HG03280 (cell line): ENCODE results near the gene TXNDC2.
"Not testable (repeated sequence)": the region's sequence is repeated elsewhere in the genome, so short reads cannot be mapped to it uniquely, and the experiment has no call there.

ENCODE experiments used
- ATAC-seq: cut with Tn5 transposase; IDR thresholded peaks from one replicate; pipeline ENCODE4 v1.9.1; 2021; ENCODE audit warnings: mild to moderate bottlenecking, moderate library complexity; ENCODE audit not compliant: unreplicated experiment

Gene TXNDC2

DNA sequence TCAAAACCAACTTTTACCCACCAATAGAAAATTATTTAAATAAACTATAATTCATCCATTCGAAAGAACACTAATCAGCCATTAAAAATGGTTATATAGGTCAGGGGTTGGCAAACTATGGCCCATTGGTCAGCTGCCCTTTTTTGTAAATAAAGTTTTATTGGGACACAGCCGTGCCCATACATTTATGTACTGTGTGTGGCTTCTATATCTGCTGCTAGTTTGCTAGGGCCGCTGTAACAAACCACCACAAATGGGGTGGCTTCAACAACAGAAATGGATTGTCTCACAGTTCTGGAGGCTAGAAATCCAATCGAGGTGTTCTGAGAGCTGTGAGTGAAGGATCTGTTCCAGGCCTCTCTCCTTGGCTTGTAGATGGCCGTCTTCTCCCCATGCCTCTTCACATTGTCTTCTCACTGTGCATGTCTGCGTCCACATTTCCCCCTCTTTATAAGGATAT, 7.0 kb upstream of the TXNDC2 start:
- ATAC-seq, result no peak

DNA sequence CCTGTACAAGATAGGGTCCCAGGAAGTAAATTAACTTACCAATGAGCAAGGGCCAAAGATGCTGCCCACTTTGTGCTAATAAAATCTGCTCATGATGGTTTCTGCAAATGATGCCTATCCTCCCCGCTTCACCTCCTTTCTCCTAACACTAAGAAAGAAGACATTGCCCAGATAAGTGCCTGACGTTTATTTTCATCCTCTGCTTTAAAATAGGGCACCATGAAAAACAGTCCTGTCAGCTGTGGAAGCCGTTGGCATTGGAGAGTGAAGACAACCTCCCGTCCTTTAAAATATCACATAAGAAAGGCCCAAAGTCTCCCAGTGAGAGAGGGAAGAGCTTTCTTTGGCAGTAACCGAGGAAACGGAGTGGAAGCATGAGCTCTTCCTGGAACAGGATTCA, 1.7 kb upstream of the TXNDC2 start:
- ATAC-seq, result no peak

GRCh38 chr18:9884532-9885140, 1.1 kb upstream of the TXNDC2 start:
- no peak for ATAC-seq

DNA sequence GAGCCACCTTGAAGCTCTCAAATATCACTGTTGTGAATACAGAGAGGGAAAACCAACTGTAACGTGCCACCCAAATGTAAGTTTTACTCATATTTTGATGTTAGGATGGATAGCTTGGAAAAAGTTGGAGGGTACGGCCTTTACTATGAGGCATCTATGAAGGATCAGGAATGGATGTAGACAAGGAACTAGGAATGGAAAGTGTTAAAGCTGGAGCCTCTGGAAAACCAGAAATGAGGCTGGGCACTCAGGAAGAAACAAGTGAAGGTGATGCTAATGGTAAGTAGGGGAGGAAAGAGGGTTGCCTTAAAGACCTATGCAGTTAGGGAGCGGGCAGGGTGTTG, 204 bp downstream of the TXNDC2 start:
- no peak for ATAC-seq

GRCh38 chr18:9887992-9888391, 2.2 kb downstream of the TXNDC2 start:
- no peak for ATAC-seq

DNA sequence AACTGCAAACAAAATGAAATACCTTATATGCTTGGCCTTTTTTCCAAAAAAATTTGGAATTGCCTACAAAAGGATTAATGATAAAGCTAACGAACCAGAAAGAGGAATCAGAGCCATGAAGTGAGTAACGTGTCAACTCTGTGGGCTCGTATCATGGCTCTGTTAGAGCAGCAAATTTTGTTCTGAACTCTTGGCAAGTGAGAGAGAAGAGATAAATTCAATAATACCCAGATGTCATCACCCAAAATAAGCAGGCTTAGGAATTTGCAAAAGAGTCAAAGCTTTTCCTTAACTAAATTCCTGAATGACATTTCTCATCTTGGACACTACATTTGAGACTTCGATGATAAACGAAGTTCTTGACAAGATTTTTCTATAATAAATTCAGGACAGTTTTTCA, 4.4 kb downstream of the TXNDC2 start:
- no peak for ATAC-seq

- no peak for ATAC-seq
Observed at GRCh38 chr18:9890957-9891356, 5.2 kb downstream of the TXNDC2 start.

DNA sequence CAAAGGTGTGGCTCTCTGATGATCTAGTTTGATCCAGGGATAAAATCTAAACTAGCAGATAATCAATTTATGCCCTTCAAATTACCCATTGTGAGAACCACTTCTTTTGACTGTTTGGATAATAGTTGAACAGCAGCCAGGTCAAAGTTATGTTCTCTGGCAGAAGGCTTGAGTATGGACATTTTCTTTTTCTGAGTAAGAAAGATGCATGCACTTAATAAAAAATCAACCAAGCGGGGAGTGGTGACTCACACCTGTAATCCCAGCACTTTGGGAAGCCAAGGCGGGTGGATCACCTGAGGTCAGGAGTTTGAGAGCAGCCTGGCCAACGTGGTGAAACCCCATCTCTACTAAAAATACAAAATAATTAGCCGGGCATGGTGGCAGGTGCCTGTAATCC, 5.7 kb downstream of the TXNDC2 start:
- ATAC-seq, result not testable (repeated sequence)

DNA sequence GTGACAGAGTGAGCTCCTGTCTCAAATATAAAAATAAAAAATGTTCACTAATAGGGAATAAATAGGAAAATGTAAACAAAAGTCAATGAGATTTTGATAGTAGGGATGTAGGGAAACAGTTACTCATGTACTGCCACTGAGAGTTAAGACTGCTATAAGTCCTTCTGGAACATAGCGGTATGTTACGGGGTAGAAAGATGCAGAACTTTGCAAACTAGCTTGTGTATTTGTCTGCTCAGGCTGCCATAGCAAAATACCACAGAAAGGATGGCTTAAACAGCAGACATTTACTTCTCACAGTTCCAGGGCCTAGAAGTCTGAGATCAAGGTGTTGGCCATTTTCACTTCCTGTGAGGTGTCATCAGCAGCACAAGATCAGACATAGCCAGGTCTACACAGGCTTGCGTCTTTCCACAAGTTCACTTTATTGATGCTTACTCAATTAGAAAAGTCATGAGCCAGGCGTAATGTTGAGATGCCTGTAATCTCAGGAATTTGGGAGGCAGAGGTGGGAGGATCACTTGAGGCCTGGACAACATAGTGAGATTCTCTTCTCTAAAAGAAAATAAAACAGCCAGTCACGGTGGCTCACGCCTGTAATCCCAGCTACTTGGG, 8.8 kb downstream of the TXNDC2 start:
- ATAC-seq, result no peak

- no peak for ATAC-seq
Observed at GRCh38 chr18:9897129-9897528, 11.4 kb downstream of the TXNDC2 start.

GRCh38 chr18:9897787-9898291, 12.1 kb downstream of the TXNDC2 start:
- not testable (repeated sequence) for ATAC-seq

- no peak for ATAC-seq
Observed at GRCh38 chr18:9898792-9899549, 13.2 kb downstream of the TXNDC2 start.

DNA sequence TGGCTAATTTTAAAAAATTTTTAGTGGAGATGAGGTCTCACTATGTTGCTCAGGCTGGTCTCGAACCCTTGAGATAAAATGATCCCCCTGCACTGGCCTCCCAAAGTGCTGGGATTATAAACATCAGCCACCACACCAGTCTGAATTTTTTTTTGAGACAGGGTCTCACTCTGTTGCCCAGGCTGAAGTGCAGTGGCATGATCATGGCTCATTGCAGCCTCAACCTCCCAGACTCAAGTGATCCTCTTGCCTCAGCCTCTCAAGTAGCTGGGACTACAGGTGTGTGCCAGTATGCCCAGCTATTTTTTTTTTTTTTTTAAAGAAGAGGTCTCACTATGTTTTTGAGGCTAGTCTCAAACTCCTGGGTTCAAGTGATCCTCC, 13.8 kb downstream of the TXNDC2 start:
- ATAC-seq, result not testable (repeated sequence)

GRCh38 chr18:9900699-9901098, 14.9 kb downstream of the TXNDC2 start:
- no peak for ATAC-seq

DNA sequence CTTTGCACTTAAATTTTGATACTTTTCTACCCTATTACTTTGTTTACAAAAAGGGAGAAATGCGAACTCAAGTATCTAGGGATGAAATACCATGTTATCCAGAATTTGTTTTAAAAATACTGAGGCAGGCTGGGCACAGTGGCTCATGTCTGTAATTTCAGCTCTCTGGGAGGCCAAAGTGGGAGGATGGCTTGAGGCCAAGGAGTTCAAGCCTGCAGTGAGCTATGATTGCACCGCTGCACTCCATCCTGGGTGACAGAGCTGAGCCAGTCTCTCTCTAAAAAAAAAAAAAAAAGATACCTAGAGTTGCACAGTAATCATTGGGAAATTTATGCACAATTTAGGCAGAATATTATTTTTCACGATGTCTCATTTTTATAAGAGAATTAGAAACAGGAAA, 15.6 kb downstream of the TXNDC2 start:
- ATAC-seq, result no peak

DNA sequence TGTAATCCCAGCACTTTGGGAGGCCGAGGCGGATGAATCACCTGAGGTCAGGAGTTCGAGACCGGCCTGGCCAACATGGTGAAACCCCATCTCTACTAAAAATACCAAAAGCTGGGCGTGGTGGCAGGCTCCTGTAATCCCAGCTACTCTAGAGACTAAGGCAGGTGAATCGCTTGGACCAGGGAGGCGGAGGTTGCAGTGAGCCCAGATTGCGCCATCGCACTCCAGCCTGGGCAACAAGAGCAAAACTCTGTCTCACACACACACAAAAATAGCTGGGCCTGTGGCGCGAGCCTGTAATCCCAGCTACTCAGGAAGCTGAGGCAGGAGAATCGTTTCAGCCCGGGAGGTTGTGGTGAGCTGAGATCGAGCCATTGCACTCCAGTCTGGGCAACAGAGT, 16.5 kb downstream of the TXNDC2 start:
- ATAC-seq, result not testable (repeated sequence)

DNA sequence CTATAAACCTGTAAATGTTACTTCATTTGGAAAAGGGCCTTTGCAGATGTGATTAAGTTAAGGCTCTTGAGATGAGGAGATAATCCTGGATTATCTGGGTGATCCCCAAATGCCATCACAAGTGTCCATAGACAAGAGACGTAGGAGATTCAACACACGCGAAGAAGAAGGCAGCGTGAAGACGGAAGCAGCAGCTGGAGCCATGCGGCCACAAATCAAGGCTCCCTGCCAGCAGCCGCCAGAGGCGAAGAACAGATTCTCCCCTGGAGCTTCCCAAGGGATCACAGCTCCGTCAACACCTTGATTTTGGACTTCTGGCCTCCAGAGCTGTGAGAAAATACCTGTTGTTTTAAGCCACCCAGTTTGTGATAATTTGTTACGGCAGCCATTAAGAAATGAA, 17.1 kb downstream of the TXNDC2 start:
- no peak for ATAC-seq

GRCh38 chr18:9905401-9905922, 19.7 kb downstream of the TXNDC2 start:
- no peak for ATAC-seq

GRCh38 chr18:9906481-9906880, 20.7 kb downstream of the TXNDC2 start:
- ATAC-seq, result no peak

DNA sequence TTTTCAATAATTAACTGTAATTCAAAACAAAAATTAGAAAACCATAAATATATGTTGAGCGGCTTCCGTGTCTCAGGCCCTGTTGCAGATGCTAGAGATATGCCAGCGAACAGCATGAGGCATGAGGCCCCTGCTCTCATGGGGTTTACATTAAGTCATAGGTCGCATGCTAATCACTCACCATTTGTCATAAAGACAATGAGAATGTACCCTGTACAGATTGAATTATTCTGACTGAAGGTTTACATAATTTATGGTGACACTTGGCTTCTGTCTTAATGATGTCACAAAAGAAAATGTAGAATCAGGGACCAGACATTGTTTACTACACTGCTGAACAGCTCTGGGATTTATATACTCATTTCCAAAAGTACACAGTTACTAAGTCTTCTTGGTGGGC, 22.1 kb downstream of the TXNDC2 start:
- ATAC-seq, result no peak

- ATAC-seq, result no peak
Observed at GRCh38 chr18:9910071-9910470, 24.3 kb downstream of the TXNDC2 start.

DNA sequence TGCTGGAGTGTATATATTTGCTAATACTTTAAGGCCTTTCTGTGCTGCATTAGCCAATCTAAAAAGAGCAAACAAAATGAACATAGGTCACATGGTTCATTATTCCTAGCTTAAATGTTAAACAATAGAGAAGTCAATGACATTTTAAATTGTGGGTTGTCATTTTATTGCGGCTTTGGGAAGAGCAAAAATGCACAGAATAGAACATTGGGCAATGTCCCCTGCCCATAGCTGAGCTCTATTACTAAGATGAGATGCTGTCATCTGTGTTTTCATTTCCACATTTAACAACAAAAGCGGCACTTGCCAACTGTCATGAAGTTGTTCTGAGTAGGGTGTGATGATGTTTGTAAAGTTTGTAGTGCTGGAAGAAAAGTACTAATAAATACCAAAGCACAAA, 24.9 kb downstream of the TXNDC2 start:
- ATAC-seq, result no peak
